Activated T-cell treated with anti-CD3 and anti-CD28 coated beads for 1 hour (primary cell): ENCODE data around the gene HOXC5.

Source experiments
- DNase-seq: peaks from one replicate; pipeline ENCODE4 v3.0.0-alpha.2; 2020; ENCODE audit warnings: low read depth

Gene HOXC5

DNA sequence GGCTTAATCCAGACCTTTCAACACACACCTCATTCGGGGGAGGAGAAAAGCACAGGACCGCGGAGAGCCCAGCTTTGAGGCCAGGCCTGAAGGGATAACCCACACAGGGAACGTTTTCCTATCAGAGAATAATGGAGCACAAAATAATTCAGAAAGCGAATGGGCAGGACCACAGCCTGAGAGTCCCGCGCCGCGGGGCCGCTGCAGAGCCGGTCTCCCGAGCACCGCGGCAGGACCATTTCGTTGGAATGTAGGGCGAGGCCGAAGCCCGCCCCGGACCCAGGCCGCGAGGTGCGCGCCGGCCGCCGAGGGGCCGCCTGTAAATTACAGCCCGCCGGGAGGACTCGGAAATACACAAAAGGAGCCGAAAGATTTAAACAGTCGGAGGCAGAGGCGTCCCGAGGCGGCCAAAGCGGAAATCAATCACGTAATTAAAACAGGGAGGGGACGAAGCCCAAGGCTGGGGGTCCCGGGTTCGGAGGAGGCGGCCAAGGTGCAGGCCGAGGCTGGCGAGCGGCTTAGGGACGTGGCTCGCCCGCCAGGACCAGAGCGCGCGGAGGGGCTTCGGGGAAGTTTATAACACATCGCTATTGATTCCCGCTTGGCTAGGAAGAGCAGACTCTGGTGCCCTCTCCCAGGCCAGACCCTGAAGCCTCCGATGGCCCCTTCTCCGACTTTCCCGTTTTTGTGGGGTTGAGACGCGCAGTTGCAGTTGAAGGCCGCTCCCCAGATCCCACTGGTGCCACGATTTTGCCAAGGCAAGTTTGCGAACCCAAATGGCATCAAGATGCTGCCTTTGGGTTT, 14.5 kb downstream of the HOXC5 start:
- no peak for DNase-seq

DNA sequence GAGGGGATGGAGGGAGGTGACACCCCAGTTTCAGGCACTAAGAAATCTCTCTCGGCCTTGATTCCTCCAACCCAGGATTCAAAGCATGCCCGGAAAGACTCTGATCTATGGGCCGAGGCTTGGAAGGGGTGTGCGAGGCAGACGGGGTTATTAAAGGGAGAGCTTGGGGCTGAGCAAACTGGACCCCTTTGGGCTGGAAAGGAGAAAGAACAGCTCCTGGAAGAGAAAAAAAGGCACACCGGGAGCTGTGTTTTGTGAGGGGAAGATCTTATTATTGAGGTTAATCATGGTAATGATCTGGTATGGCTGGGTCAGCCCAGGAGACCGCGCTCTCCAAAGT, 15.1 kb downstream of the HOXC5 start:
- no peak for DNase-seq

DNA sequence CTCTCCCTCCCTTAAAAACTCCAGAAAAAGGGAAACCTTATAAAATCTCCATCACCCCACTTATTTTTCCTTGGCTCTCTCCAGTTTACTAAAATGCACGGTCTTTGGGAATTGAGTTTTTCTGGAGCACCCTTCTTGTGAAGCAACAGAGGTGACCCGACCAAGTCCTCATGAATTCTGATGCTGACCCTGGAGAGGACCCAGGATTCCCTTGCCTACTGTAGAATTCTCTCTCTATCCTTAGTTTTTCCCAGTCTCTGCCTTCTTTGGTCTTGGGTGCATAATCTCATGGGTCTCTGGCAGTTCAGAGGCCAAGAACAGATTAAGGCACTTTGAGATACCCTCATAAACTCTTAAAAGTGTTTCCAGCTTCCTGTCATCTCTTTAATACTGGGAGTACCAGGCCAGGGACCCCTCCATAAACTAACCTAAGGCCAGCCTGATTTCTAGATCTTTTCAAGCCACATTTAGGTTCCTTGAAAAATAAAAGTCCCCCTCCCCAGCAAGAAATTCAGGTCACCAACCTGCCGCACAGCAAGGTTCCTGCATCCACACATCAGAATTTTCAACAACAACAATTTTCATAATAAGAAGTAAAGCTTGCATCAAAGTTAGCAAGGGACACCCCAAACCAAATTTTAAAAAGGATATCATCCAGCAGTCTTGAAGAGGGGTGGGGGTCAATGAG, 15.7 kb downstream of the HOXC5 start:
- no peak for DNase-seq

DNA sequence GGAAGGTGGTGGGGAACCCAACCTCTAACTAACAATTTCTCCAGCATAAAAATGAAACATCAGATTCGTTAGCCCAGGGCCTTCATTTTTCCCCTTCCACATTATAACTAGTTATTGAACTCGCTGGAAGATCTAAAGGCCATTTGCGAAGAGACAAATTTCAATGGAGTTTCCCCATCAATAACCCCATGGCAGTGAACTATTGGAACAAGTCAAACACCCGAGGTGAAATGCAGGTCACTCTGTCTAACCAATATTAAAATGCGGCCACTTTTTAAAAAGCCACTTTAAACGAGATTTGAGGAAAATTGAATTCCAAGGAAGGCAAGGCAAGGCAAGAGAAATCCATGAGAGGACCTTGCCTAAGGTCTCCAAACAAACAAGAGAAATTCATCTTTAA, 16.3 kb downstream of the HOXC5 start:
- no peak for DNase-seq

DNA sequence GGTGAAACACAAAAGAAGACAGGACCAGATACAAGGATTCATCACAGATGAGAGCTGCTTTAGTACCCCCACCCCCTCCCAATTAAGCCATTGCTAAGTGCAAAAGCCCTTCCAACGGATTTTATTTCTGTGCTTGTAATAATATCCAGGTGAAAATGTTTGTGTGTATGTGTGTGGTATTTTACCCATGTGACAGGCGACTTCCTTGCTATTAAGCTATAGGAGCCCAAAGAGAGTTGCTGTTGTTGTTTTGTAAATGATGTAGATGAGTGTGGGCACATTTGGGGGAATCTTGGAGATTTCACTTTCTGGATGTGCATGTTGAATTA, 17.6 kb downstream of the HOXC5 start:
- DNase-seq: no peak

DNA sequence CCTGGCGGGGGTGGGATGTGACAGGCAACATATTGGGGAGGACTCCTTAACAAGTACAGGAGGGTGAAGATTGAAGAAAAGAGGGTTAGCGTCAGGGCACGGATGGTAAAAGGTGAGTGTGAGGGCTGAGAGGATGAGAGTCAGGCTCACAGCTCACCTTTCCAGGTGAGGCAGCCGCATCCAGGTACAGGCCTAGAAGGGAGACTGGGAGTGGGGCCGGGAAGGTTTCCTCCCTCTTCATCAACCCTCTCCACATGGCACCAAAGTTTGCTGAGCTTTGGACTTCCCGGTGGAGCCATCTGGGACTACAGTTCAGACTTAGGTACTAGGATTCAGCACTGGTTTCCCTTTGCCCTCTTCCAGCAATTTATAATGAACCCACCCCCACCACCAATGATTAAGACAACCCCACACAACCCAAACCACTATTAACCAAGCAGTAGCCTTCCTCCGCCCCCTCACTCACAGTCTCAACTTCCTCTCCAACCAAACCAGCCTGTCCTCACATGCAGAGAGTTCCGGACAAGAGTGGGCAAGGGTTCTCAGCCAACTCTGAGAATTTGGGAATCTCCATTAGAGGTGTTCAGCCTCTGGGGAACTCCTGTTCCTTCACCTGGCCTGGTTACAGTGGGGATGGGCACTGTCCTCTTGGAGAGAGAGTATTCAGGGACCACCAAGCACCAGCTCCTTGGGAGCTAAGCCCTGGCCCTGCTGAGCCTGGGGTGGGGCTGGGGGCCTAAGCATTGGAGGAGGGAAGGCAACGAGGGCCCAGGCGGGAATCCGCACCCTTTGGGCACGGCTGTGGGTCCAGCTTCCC, 18.4 kb downstream of the HOXC5 start:
- no peak for DNase-seq

DNA sequence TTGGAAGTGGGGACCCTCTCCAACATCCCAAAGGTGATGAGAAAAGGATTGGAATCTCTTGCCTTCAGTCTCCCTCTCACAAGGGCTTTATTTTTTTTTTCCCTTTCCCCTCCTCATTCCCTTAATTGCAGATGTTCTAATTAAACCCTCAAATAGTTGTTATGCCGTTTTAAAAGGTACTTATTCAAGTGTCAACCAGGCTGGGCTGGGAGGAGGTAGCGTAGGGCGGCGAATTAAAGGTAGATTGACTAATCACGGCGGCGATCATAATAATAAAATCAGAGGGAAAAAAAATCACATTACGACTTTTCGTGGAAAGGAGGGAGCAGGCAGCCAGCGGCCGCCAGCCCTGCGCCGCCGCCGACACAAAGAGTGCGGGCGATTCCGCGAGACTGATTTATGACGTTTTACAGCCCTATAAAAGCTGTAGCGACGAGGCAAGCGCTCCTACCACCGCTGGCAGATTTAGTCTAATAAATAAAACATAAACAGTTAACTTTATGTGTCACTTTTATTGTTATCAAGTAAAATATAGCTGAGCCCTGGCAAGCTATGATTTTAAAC, 19.1 kb downstream of the HOXC5 start:
- DNase-seq: no peak

DNA sequence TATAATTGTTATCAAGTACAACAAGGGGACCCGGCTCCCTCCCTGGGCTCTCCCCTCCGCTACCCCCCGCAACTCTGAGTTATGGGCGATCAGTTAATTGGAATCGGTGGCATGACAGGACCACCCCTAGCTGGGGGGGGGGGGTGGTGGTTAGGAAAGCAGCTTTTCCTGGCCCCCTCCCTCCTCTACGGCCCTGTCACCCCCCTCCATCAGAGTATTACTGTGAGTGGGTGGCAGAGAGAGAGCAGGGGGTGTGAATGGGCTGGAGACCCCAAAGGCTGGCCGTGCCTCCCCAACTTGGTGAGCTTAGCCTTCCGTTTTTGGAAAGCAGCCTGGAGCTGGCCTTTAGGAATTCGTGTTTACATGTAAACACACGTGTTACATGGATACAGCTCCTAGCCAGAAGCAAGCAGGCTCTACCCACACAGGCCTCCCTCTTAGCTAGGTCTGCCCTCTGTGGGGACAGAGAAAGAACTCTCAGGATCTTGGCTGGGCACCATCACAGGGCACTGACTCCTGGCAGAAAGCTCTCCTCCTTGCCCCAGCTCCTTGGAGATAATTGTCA, 19.7 kb downstream of the HOXC5 start:
- no peak for DNase-seq

DNA sequence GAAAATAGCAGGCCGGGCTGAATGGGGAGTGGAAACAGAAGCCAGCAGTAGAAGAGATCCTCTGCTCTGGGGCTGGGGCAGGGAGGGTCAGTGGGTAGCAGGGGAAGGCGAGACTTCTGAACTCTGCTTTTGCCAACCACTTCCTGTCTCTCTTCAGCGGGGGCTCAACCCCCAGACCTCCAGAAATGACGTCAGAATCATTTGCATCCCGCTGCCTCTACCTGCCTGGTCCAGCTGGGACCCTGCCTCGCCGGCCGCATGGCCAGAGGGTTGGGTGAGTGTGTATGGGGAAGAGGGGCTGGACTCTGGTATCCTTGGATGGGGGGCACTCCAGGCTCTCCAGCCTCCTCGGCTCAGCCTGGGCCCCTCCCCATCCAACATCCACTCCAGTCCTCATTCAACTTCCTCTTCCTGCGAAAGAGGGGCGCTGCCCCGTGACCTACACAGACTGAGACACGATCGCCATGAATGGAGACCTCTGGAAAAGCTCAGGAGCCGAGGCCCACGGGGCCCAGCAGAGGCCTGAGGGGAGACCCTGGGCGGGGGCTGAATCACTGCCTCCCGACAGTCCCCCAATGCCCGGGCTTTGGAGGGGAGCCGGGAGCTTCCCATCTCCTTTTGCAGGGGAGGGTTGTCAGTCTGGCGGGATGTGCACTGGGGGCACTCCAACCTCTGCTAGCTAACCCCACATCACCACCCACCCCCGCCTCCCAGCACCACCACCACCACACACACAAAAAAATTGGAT, 20.3 kb downstream of the HOXC5 start:
- DNase-seq: no peak

DNA sequence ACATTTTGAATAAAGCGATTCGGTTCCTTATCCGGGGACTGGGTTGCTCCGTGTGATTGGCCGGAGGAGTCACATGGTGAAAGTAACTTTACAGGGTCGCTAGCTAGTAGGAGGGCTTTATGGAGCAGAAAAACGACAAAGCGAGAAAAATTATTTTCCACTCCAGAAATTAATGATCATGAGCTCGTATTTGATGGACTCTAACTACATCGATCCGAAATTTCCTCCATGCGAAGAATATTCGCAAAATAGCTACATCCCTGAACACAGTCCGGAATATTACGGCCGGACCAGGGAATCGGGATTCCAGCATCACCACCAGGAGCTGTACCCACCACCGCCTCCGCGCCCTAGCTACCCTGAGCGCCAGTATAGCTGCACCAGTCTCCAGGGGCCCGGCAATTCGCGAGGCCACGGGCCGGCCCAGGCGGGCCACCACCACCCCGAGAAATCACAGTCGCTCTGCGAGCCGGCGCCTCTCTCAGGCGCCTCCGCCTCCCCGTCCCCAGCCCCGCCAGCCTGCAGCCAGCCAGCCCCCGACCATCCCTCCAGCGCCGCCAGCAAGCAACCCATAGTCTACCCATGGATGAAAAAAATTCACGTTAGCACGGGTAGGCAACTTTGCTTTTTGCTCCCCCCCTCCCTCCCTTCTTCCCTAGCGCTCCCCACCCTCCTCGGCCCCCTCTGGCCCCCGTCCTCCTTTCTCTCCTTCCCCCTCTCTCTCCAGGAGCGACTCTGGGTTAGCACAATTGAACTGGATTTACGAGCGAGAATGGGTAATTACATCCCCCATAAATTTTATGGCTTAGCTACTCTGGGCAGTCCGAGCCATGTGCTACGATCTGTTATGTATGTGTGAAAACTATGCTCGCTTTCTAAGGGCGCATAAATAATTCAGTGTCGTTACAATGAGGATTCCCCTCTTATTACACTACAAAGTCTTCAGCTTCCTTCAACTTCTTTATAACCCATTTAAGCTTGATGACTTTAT, 21.2 kb downstream of the HOXC5 start, which contains the start of gene HOXC4:
TSS of gene HOXC4 (plus strand) at position 85 of the 991 bp plus-strand sequence. CDS start at position 173, 88 bp downstream.
- no peak for DNase-seq

DNA sequence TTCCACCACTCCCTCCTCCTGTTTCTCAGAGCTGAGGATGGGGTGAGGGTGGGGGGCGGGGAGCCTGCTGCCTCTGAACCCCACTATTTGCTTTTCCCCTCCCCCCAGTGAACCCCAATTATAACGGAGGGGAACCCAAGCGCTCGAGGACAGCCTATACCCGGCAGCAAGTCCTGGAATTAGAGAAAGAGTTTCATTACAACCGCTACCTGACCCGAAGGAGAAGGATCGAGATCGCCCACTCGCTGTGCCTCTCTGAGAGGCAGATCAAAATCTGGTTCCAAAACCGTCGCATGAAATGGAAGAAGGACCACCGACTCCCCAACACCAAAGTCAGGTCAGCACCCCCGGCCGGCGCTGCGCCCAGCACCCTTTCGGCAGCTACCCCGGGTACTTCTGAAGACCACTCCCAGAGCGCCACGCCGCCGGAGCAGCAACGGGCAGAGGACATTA, 21.9 kb downstream of the HOXC5 start:
- DNase-seq: no peak

DNA sequence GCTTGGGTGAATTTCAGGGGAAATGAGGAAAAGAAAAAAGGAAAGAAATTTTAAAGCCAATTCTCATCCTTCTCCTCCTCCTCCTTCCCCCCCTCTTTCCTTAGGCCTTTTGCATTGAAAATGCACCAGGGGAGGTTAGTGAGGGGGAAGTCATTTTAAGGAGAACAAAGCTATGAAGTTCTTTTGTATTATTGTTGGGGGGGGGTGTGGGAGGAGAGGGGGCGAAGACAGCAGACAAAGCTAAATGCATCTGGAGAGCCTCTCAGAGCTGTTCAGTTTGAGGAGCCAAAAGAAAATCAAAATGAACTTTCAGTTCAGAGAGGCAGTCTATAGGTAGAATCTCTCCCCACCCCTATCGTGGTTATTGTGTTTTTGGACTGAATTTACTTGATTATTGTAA, 22.7 kb downstream of the HOXC5 start:
- DNase-seq: no peak

DNA sequence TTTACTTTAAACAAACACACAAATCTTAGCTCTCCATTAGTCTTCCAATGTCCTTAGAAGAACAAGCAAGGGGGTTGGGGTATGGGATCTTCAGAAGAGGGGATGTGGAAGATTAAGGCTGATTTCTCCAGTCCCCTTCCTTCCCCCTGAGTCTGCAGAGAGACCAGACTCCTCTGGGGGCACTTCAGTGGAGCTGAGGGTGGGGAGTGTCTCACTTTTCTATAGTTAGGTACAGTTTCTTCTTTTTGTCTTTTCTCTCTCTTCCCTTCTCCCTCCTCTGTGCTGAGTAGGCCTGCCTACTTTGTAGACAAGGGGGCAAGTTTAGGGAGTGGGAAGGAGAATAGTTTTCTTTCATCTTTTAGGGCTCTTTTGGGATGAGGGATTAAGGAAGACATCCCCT, 23.3 kb downstream of the HOXC5 start:
- no peak for DNase-seq

DNA sequence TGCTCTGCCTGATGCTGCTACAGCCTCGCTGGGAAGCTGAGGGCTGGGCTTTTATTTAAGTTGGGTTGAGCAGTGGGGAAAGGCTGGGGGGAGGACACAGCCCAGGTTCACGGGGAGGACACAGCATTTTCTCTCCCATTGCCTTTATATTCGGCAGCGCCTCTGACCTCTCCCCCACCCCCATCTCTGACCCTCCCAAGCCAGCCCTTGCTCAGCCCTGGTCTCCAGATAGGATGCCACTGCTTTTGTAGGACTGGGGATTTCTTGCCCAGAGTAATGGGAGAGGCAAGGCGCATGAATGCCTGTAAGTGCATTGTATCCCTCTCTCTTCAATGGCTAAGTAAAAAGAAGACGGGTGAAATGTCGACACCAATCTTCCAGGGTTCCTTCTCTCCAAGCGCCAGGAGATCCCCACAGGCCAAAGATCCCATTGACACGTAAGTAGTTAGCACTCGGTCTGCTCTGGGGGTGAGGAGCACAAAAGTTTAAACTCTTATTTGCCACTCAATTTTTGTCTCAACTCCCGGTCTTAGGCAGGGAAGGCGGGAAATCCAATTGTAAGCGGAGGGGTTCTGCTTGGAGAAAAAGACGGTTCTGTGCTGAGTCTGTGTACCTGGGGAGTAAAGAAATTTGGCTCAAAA, 25.4 kb downstream of the HOXC5 start:
- no peak for DNase-seq

DNA sequence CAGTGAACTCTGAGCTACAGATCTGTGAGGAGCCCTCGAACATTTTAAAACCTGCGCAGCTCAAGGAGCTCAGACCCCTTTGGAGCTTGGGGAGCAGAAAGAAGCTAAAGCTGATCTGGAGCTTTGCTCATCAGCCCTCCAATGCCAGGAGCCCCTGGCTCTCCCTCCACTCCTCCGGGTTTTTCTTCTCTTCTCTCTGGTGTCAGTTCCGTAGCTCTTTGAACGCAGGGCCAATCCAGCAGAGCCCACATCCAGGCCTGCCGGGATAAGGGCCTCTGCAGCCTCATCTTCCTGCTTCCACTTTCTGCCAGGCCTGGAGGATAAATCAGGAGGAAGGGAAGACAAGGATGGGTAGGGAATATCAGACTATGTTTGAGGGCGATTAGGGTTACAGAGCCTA, 26.8 kb downstream of the HOXC5 start:
- DNase-seq: no peak

DNA sequence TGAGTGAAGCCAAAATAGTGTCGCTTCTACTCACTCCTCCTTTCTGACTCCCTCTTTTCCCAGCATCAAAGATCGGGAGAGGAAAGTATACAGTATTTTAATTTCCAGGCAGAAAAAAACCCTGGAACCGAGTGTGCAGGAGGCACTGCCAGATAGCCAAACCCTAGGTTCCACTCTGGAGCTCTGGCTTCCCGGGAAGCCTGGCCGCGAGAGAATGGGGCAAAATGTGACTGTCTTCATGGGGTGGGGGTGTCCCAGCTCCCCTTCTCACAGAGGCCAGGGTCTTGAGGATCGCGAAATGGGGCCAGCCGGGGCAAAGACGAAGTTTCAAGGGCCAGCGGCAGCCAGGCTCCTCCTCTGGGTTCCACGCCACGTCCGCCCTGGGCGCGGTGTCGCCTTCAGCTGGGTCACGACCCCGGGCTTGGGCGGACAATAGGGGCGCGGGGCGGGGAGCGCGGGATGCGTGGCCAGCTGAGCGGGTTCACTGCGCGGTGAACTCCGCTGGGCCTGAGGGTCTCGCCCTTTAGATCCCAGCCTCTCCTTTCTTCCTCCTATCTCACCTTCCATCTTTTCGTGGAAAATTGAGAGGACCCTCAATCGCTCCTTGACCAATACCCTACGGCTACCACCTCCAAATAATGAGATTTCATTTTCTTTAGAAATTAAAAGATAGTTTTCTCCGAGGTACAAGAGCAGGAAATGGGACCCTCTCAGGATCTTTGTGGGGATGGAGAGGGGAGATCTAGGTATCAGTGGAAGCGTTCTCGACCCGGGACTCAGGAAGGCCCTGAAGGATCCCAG, 27.5 kb downstream of the HOXC5 start:
- no peak for DNase-seq

DNA sequence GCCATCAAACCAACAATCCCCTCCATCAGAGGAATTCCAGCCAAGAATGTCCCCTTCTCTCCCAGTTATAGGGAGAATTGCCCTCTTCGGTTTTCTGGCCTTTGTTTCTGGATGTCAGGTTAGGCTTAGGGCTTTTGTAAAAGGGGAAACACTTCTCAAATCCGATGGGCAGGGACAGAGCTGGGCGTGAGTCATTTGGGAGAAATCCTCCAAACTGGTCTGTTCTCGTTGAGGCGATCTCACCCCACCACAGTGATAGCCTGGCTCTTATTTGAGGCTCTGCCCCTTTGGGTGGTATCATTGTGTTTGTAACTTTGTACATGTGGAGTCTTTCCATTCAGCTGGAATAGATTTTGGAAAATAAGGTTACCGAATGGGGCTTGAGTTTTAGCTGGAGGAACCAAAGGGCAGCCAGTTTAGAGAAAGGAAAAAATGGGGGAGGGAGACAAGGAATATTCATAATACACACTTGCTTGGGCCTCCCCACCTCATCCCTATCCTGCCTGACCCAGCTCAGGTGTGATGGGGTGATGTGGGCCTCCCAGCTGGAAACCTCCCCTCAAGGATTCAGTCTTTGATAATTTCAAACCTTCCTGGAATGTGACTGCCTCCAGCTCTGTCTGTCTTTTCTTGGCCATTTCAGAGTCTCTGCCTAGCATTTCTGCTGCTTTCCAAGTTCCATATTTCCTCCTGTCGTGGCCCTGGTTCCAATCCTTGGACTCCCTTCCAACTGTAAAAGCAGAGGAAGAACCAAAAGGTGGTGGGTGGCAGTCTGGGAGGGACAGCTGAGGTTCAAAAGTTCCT, 28.3 kb downstream of the HOXC5 start:
- DNase-seq: no peak

DNA sequence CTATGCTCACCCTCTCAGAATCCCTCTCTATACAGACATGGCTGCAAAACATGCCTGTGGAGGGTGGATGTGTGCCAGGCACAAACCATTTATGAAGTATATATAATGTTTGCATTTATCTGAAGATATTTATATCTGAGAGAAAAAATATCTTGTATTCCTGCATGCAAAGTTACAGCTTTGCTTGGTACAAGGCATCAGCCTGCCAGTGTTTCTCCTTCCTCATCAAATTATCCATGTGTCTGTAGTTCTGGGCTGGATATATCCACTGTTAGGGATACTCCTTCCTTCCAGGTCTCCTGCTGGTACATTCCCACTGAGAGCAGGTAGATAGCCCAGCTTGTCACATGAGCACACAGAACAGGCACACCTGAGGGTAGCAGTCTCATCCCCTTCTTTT, 32.8 kb downstream of the HOXC5 start:
- DNase-seq: no peak
